HG02852 (cell line): ENCODE data around the gene SLC25A12.

Experiments
- ATAC-seq: cut with Tn5 transposase; IDR thresholded peaks from one replicate; pipeline ENCODE4 v1.9.1; 2021; ENCODE audit warnings: mild to moderate bottlenecking, moderate library complexity; ENCODE audit not compliant: unreplicated experiment

Gene SLC25A12

GRCh38 chr2:171735991-171736710 is 157.9 kb downstream of the SLC25A12 start:
- ATAC-seq, result no peak
